ENCODE data around the gene ELF4.

DNA sequence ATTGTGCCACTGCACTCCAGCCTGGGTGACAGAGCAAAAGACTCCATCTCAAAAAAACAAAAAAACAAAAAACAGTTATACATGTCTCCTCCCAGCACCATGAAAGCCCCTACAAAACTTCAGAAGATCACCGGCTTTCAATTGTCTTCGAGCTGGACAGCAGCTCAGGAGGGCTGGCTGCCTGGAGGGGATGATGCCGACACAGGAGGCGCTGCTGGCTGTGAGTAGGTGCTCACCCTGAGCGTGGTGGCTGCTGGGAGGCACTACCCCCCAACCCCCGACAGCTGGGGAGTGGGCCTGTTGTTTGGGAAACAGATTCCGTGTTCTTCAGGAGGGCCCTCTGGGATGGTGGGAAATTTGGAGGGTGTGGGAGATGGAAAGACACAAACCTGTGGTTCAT, 6.9 kb upstream of the ELF4 start:
- TF ChIP-seq EZH2phosphoT487 (IDR thresholded peaks at IDR 0.05), result no peak
- no peak for TF ChIP-seq CTCF (IDR thresholded peaks at IDR 0.05)
